Lung microvascular endothelial cell (primary cell): ENCODE results near the gene CEP170. TPM values are rescaled to one million over a fixed set of nuclear protein-coding genes. Genes with fewer than 3 reads are reported as not detected.

Experiments used
- total RNA-seq: library from RNA; depleted of rRNA; stranded (reverse); fragments of >200 nt; gene quantifications from 2 replicates; pipeline ENCODE4 v1.2.1, GENCODE V29; 2014

The CEP170 gene
- total RNA-seq, 1 donor from 2014 or later: 72.8 TPM

Other genes with a start within 250 kb of the CEP170 start
- gene SDCCAG8, start 760 bp upstream of the CEP170 start, total RNA-seq: 27.7 and 34.3 TPM in 2 replicates